Measurements from ENCODE around the gene PEF1.

PEF1 gene

DNA sequence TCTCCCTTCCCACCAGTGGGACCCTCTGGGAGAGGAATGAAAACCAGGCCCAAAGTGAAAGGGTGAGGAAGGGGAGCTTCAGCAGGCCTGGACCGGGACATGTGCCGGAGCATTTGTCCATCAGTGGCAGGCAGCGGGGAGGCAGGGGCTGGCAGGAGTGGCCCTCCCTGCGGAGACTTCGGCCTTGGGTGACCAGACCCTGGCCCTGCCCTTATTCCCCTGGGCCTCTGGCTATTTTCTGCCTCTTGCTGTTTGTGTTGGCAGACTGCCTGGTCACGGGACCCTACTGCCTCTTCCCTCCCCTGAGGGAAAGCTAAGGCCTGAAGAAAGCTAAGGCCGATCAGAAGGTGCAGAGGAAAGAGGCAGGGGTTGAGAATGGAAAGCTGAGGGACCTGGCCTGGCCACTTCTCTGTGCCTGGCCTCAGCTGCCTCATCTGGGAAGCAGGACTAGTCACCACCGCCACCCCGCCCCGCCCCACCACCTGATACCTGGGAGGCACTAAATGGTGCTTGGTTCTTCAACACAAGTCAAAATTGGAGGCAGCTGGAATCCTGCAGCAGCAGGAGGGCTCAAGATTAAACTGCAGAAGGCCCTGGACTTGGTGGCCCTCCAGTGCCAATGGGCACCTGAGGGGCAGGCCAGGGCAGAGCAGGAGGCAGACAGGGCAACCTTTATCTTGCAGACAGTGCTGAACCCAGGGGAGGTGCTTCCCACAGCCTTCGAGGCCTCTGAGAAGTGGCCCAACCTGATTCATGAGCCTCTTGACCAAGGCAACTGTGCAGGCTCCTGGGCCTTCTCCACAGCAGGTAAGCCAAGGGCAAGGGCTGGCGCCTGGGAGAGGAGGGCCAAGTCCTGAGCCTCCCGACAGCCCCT is 60.4 kb downstream of the PEF1 start:
- no peak for DNase-seq (ENCODE audit: low spot score)
- H3K27ac ChIP-seq = peak overlapping the region; percentile 46
- POLR2A ChIA-PET (ENCODE audit: low non-redundant PET) = interaction anchor here (0.7 kb wide), 1 partner anchor 42 kb away, joined by 5 read pairs; no protein-coding TSS in a partner anchor
- CTCF ChIA-PET = interaction anchor here (0.6 to 1.0 kb wide), 2 partner anchors 9 to 10 kb away, joined by 3 to 5 read pairs; no protein-coding TSS in a partner anchor
- TF ChIP-seq CTCF (conservative IDR thresholded peaks at IDR 0.05; ENCODE audit: low read depth) = no peak

DNA sequence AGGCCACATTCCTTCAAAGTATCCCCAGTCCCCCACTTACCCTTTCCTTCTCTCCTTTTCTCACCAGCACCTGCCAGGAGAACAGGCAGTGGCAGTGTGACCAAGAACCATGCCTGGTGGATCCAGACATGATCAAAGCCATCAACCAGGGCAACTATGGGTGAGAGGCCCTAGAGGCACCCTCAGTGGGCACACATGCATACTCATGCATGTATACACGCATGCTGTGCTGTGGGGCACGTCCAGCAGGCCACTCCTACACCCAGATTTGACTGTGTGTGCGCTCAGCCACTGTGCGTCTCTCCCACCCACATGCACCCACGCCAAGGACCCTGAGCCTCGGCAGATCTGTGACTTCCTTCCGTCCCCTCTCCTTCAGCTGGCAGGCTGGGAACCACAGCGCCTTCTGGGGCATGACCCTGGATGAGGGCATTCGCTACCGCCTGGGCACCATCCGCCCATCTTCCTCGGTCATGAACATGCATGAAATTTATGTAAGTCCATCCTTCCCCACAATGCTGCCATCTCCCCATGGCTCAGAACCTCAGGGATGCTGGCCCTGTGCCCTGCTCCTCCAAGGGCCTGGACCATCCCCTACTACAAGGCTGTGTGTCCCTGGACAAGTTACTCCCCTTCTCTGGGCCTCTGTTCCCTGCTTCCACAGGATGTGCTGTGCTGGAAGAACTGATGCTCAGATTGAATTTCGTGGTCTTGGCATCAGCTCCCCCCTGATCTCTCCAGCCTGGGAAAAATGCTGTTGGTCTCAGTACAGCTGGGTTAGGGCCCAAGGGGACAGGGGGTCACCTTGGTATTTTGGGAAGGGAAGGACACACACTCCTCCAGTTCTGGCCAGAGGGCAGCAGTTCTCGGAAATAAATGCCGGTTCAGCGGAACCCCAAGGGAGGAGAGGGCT is 61.3 kb downstream of the PEF1 start:
- ChIA-PET CTCF (interaction anchor here (1.0 kb wide), 1 partner anchor 10 kb away, joined by 5 read pairs; no protein-coding TSS in a partner anchor), POLR2A (ENCODE audit: low non-redundant PET) (no interaction called here)
- TF ChIP-seq CTCF (conservative IDR thresholded peaks at IDR 0.05; ENCODE audit: low read depth) = no peak
- peak overlapping the region; percentile 46 for H3K27ac ChIP-seq
- DNase-seq (ENCODE audit: low spot score) = no peak

- ChIA-PET POLR2A (ENCODE audit: low non-redundant PET) (no interaction called here), CTCF (interaction anchor here (1.0 kb wide), 1 partner anchor 183 kb away, joined by 4 read pairs; no protein-coding TSS in a partner anchor)
- peak overlapping the region; percentile 46 for H3K27ac ChIP-seq
- no peak for TF ChIP-seq CTCF (conservative IDR thresholded peaks at IDR 0.05; ENCODE audit: low read depth)
- DNase-seq (ENCODE audit: low spot score) = no peak
These were observed 62.6 kb downstream of the PEF1 start for GRCh38 chr1:31581821-31582810.

DNA sequence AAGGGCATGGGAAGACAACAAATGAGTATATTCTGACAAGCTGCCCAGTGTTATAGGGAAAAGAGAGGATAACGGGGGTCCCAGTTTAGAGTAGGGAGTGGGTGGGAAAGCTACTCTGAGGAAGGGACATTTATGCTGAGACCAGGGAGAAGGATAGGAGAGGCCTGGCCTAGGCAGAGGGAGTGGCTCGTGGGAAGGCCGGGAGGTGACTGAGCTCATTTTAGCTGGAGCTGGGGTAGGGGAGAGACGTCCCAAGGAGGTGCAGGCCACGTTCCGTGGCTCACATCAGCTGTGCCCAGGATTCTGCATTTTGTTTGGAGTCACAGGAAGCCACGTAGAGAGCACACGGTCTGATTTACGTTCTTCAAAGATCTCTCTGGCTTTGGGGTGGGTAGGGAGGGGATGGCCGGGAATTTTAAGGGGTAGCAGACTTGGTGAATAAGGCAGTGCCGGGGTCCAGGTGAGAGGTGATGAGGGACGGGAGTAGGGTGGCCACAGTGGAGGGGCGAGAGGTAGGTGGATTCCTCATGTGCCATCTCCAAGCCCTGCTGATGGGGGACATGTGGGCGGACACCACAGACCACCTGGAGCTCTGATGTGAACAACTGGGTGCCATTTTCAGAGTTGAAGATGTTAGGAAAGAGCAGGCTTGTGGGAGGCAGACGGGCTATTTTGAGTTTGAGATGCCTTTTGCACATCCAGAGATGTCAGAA is 63.6 kb downstream of the PEF1 start:
- DNase-seq (ENCODE audit: low spot score) = no peak
- ChIA-PET CTCF (interaction anchor here (0.6 to 1.0 kb wide), 2 partner anchors 18 to 182 kb away, joined by 3 to 4 read pairs; no protein-coding TSS in a partner anchor), POLR2A (ENCODE audit: low non-redundant PET) (no interaction called here)
- peak overlapping the region; percentile 41 for H3K27ac ChIP-seq
- no peak for TF ChIP-seq CTCF (conservative IDR thresholded peaks at IDR 0.05; ENCODE audit: low read depth)

GRCh38 chr1:31580513-31580870 is 64.2 kb downstream of the PEF1 start:
- no peak for DNase-seq (ENCODE audit: low spot score)
- ChIA-PET POLR2A (ENCODE audit: low non-redundant PET) (no interaction called here), CTCF (interaction anchor here (0.6 kb wide), 1 partner anchor 17 kb away, joined by 3 read pairs; no protein-coding TSS in a partner anchor)
- no peak for TF ChIP-seq CTCF (conservative IDR thresholded peaks at IDR 0.05; ENCODE audit: low read depth)
- peak overlapping the region; percentile 41 for H3K27ac ChIP-seq

Measured in RWPE1 (cell line).